ENCODE data around the gene MYG1. TPM values are rescaled to one million over a fixed set of nuclear protein-coding genes. Genes with fewer than 3 reads are reported as not detected.
"Not testable (repeated sequence)": the region's sequence is repeated elsewhere in the genome, so short reads cannot be mapped to it uniquely, and the experiment has no call there.

MYG1 gene
- total RNA-seq, 3 donors from 2014 or later: 35.4 to 54.9 (median 38.0) TPM

DNA sequence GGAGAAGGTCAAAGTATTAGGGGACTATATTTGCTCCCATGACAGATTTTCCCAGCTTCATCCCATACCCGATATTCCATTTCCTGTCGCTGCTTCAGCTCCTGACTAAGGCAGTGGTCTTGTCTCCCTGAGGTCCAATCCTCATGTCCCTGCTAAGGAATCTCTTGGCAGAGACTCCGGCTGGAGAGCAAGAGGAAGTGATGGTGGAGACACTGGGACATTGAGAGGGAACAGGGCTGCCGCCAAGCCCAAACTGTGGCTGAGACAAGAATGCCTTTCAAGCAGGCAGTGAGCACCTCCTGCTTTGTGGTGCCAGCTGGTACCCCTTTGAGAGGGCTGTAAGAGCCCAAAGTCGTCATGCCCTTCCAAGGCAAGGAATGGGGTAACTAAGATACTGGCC is 31.2 kb downstream of the MYG1 start:
- Histone ChIP-seq H3K9me3 (no peaks in the 10 kb centered on the region), H3K4me1 (ENCODE audit: low read depth) (peaks cover 3% of the 10 kb centered on the region), H3K36me3 (ENCODE audit: low read depth) (no peaks in the 10 kb centered on the region), H3K4me3 (no peak overlapping the region)
- ATAC-seq: no peak
- no peak for DNase-seq
- intact Hi-C loops (cut with DNase I, micrococcal nuclease): no loop called here
- TF ChIP-seq, protein P1, sequence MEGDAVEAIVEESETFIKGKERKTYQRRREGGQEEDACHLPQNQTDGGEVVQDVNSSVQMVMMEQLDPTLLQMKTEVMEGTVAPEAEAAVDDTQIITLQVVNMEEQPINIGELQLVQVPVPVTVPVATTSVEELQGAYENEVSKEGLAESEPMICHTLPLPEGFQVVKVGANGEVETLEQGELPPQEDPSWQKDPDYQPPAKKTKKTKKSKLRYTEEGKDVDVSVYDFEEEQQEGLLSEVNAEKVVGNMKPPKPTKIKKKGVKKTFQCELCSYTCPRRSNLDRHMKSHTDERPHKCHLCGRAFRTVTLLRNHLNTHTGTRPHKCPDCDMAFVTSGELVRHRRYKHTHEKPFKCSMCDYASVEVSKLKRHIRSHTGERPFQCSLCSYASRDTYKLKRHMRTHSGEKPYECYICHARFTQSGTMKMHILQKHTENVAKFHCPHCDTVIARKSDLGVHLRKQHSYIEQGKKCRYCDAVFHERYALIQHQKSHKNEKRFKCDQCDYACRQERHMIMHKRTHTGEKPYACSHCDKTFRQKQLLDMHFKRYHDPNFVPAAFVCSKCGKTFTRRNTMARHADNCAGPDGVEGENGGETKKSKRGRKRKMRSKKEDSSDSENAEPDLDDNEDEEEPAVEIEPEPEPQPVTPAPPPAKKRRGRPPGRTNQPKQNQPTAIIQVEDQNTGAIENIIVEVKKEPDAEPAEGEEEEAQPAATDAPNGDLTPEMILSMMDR (IDR thresholded peaks at IDR 0.05): no peak

DNA sequence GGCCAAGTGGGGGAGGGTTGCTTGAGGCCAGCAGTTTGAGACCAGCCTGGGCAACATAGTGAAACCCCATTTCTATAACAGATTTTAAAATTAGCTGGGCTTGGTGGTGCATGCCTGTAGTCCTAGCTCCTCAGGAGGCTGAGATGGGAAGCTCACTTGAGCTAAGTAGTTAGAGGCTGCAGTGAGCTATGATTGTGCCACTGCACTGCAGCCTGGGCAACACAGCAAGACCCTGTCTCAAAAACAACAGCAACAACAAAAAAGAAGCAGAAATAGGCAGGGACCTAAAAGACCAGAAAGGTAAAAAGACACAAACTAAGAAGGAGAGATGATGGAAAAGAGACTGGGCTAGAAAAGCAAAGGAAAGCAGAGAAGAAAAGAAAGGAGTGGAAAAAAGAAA is 32.8 kb downstream of the MYG1 start:
- ATAC-seq; intact Hi-C loops (cut with DNase I, micrococcal nuclease); H3K9me3 ChIP-seq; H3K4me3 ChIP-seq; H3K4me1 ChIP-seq (ENCODE audit: low read depth); H3K36me3 ChIP-seq (ENCODE audit: low read depth); DNase-seq: not testable (repeated sequence)

DNA sequence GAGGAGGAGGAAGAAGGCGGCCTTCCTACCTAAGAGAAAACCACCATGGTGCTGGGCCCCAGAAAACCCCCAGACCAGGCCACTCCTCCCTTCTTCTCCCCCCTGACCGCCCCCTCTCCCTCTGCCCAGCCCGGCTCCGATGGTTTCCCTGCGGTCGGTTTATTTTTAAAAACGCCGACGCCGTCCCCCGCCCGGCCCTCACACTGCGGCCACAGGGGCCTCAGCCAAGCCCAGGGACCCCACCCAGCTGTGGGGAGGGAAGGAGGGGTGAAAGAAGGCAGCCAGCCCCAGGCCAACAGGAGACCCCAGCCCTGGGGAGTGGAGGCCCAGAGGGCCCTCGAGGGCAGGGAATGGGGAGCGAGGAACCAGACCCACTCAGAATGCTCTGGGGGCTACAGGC is 33.2 kb downstream of the MYG1 start:
- TF ChIP-seq, protein P1 (IDR thresholded peaks at IDR 0.05): no peak
- no peaks in the 10 kb centered on the region for H3K4me1 ChIP-seq (ENCODE audit: low read depth)
- ATAC-seq: no peak
- H3K4me3 ChIP-seq: no peak overlapping the region
- intact Hi-C loops (cut with DNase I, micrococcal nuclease): no loop called here
- DNase-seq: no peak
- no peaks in the 10 kb centered on the region for H3K9me3 ChIP-seq
- H3K36me3 ChIP-seq (ENCODE audit: low read depth): no peaks in the 10 kb centered on the region

DNA sequence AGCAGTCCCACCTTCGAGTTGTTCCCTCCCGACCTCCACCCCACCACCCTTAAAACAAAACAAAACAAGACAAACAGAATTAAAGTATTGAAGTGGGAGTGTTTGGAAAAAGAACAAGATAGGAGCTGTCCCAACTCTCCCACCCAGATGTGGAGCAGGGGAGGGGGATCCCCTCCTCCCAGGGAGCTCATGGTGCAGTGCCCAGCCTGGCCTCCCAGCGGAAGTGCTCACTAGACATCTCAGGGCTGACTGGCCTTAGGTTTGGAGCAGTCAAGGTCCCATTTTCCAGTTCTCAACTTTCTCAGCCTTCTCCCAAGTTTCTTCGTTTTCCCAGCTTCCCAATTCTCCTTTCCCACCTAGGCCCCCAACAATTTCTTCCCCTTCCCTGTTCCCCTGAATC is 33.8 kb downstream of the MYG1 start:
- H3K4me1 ChIP-seq (ENCODE audit: low read depth): no peaks in the 10 kb centered on the region

DNA sequence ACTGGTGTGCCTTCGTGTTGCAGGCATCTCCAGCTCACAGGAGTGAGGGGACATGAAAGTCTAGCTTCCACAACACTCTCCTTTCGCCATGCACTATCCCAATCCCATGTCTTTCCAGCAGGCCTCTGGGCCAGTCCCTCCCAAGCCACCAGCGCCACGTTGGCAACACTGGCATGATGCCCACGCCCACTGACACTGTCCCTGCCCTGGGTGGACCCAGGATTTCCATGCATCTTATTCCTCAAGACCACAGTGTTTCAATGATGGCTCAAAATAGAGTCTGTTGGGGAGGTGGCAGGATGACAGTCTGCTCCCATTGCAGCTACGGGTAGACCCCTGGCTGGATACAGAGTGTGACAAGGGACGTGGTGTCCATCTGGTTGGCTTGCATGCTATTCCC is 34.4 kb downstream of the MYG1 start:
- no peak overlapping the region for H3K4me3 ChIP-seq
- no peaks in the 10 kb centered on the region for H3K9me3 ChIP-seq
- H3K36me3 ChIP-seq (ENCODE audit: low read depth): no peaks in the 10 kb centered on the region
- intact Hi-C loops (cut with DNase I, micrococcal nuclease): no loop called here
- ATAC-seq: no peak
- TF ChIP-seq, protein P1 (IDR thresholded peaks at IDR 0.05): no peak
- DNase-seq: no peak
- no peaks in the 10 kb centered on the region for H3K4me1 ChIP-seq (ENCODE audit: low read depth)

More for the DNA sequence above, 33.8 kb downstream of the MYG1 start:
- Histone ChIP-seq H3K4me3 (no peak overlapping the region), H3K36me3 (ENCODE audit: low read depth) (no peaks in the 10 kb centered on the region), H3K9me3 (no peaks in the 10 kb centered on the region)
- intact Hi-C loops (cut with DNase I, micrococcal nuclease): no loop called here
- TF ChIP-seq, protein P1 (IDR thresholded peaks at IDR 0.05): no peak
- no peak for ATAC-seq
- no peak for DNase-seq

DNA sequence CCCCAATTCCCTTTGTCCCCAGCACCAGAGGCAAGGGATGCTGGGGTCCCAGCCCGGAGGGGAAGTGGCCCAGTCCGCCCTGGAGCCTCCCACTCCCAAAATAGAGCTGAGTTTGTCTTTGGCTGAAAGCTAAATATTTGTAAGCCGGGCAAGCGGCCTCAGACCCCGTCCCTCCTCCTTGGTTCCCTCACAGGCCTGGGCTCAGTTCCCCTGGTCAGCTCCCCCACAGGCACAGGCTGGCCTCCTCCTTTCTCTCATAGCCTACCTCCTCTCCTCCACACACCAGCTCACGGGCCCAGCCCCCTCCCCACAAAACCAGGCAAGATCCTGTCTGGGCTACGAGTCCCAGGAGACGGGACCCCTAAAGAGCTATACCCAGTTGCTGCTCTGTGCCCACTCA is 35.3 kb downstream of the MYG1 start:
- no peaks in the 10 kb centered on the region for H3K4me1 ChIP-seq (ENCODE audit: low read depth)
- TF ChIP-seq, protein P1 (IDR thresholded peaks at IDR 0.05): no peak
- H3K9me3 ChIP-seq: no peaks in the 10 kb centered on the region
- ATAC-seq: no peak
- no peak for DNase-seq
- intact Hi-C loops (cut with DNase I, micrococcal nuclease): no loop called here
- no peak overlapping the region for H3K4me3 ChIP-seq
- H3K36me3 ChIP-seq (ENCODE audit: low read depth): no peaks in the 10 kb centered on the region
